ENCODE results near the gene FOXC2.

FOXC2 gene

GRCh38 chr16:86563469-86564345 lies 2.9 kb upstream of the FOXC2 start:
- Histone ChIP-seq H3K36me3 (ENCODE audit: control insufficient read depth in 4 of 4, insufficient read depth in 4 of 4, low read length in 3 of 4) (no peaks in the 10 kb centered on the region), H3K4me1 (ENCODE audit: control extremely low read depth in 1 of 4, control insufficient read depth in 4 of 4, insufficient read depth in 4 of 4, low read length in 3 of 4) (peaks cover 0 to 27% (median 11%) of the 10 kb centered on the region in 4 experiments), H3K9me3 (ENCODE audit: control extremely low read depth in 1 of 5, control insufficient read depth in 4 of 5, insufficient read depth in 2 of 5, low read depth in 1 of 5, low read length in 4 of 5) (no peaks in the 10 kb centered on the region), H3K27ac (ENCODE audit: insufficient read depth in 1 of 2, low read depth in 1 of 2, low read length in 2 of 2, poor library complexity in 1 of 2, severe bottlenecking in 2 of 2) (no peak overlapping the region), H3K4me3 (ENCODE audit: control insufficient read depth in 1 of 7, extremely low read depth in 1 of 7, insufficient read depth in 4 of 7, low read depth in 2 of 7, low read length in 6 of 7) (peak overlapping the region in 1 of 7 experiments; percentile 8), H3K27me3 (replicated peaks in 2 of 5; ENCODE audit: control insufficient read depth in 4 of 5, insufficient read depth in 5 of 5, low read length in 4 of 5) (peaks cover 12 to 73% (median 33%) of the 10 kb centered on the region in 5 experiments)
- POLR2A ChIA-PET: no interaction called here
- CTCF ChIA-PET: interaction anchor here (0.6 to 2.4 kb wide), 24 partner anchors 9 to 1073 kb away, joined by 3 to 20 read pairs (median 4); partner anchors contain the start of gene FOXL1
- peak; percentile 85 to 91 (median 86) for DNase-seq
- WGBS (ENCODE audit: insufficient coverage): under 1% methylated on average over 39 of the region's 41 CpGs

GRCh38 chr16:86565181-86565631 lies 1.4 kb upstream of the FOXC2 start:
- Histone ChIP-seq H3K36me3 (ENCODE audit: control insufficient read depth in 4 of 4, insufficient read depth in 4 of 4, low read length in 3 of 4) (no peaks in the 10 kb centered on the region), H3K9me3 (ENCODE audit: control extremely low read depth in 1 of 5, control insufficient read depth in 4 of 5, insufficient read depth in 2 of 5, low read depth in 1 of 5, low read length in 4 of 5) (no peaks in the 10 kb centered on the region), H3K4me1 (ENCODE audit: control extremely low read depth in 1 of 4, control insufficient read depth in 4 of 4, insufficient read depth in 4 of 4, low read length in 3 of 4) (peaks cover 0 to 27% (median 11%) of the 10 kb centered on the region in 4 experiments), H3K4me3 (ENCODE audit: control insufficient read depth in 1 of 7, extremely low read depth in 1 of 7, insufficient read depth in 4 of 7, low read depth in 2 of 7, low read length in 6 of 7) (no peak overlapping the region), H3K27me3 (replicated peaks in 2 of 5; ENCODE audit: control insufficient read depth in 4 of 5, insufficient read depth in 5 of 5, low read length in 4 of 5) (peaks cover 20 to 88% (median 44%) of the 10 kb centered on the region in 5 experiments), H3K27ac (ENCODE audit: insufficient read depth in 1 of 2, low read depth in 1 of 2, low read length in 2 of 2, poor library complexity in 1 of 2, severe bottlenecking in 2 of 2) (no peak overlapping the region)
- 59% methylated on average over 9 of the region's 16 CpGs for WGBS (ENCODE audit: insufficient coverage)
- POLR2A ChIA-PET: no interaction called here
- CTCF ChIA-PET: interaction anchor here (0.9 to 2.4 kb wide), 15 partner anchors 8 to 731 kb away, joined by 3 to 20 read pairs (median 4); partner anchors contain the start of gene FOXL1
- no peak for DNase-seq

GRCh38 chr16:86565644-86566511 lies 751 bp upstream of the FOXC2 start:
- peaks cover 25 to 93% (median 45%) of the 10 kb centered on the region in 5 experiments for H3K27me3 ChIP-seq (replicated peaks in 2 of 5; ENCODE audit: control insufficient read depth in 4 of 5, insufficient read depth in 5 of 5, low read length in 4 of 5)
- no peak overlapping the region for H3K27ac ChIP-seq (ENCODE audit: insufficient read depth in 1 of 2, low read depth in 1 of 2, low read length in 2 of 2, poor library complexity in 1 of 2, severe bottlenecking in 2 of 2)
- ChIA-PET CTCF (interaction anchor here (1.8 kb wide), 1 partner anchor 713 kb away, joined by 7 read pairs; no protein-coding TSS in a partner anchor), POLR2A (no interaction called here)
- H3K4me3 ChIP-seq (ENCODE audit: control insufficient read depth in 1 of 7, extremely low read depth in 1 of 7, insufficient read depth in 4 of 7, low read depth in 2 of 7, low read length in 6 of 7): no peak overlapping the region
- H3K4me1 ChIP-seq (ENCODE audit: control extremely low read depth in 1 of 4, control insufficient read depth in 4 of 4, insufficient read depth in 4 of 4, low read length in 3 of 4): peaks cover 0 to 27% (median 11%) of the 10 kb centered on the region in 4 experiments
- WGBS (ENCODE audit: insufficient coverage): 5% methylated on average over 40 of the region's 53 CpGs
- no peaks in the 10 kb centered on the region for H3K36me3 ChIP-seq (ENCODE audit: control insufficient read depth in 4 of 4, insufficient read depth in 4 of 4, low read length in 3 of 4)
- DNase-seq: no peak
- H3K9me3 ChIP-seq (ENCODE audit: control extremely low read depth in 1 of 5, control insufficient read depth in 4 of 5, insufficient read depth in 2 of 5, low read depth in 1 of 5, low read length in 4 of 5): no peaks in the 10 kb centered on the region

- H3K27me3 ChIP-seq (replicated peaks in 2 of 5; ENCODE audit: control insufficient read depth in 4 of 5, insufficient read depth in 5 of 5, low read length in 4 of 5): peaks cover 27 to 99% (median 42%) of the 10 kb centered on the region in 5 experiments
Observed at GRCh38 chr16:86566966-86567700, 504 bp downstream of the FOXC2 start.

GRCh38 chr16:86567701-86568581 lies 1.3 kb downstream of the FOXC2 start:
- Histone ChIP-seq H3K36me3 (ENCODE audit: control insufficient read depth in 4 of 4, insufficient read depth in 4 of 4, low read length in 3 of 4) (no peaks in the 10 kb centered on the region), H3K9me3 (ENCODE audit: control extremely low read depth in 1 of 5, control insufficient read depth in 4 of 5, insufficient read depth in 2 of 5, low read depth in 1 of 5, low read length in 4 of 5) (no peaks in the 10 kb centered on the region), H3K4me3 (ENCODE audit: control insufficient read depth in 1 of 7, extremely low read depth in 1 of 7, insufficient read depth in 4 of 7, low read depth in 2 of 7, low read length in 6 of 7) (no peak overlapping the region), H3K27ac (ENCODE audit: insufficient read depth in 1 of 2, low read depth in 1 of 2, low read length in 2 of 2, poor library complexity in 1 of 2, severe bottlenecking in 2 of 2) (no peak overlapping the region), H3K4me1 (ENCODE audit: control extremely low read depth in 1 of 4, control insufficient read depth in 4 of 4, insufficient read depth in 4 of 4, low read length in 3 of 4) (peaks cover 0 to 27% (median 11%) of the 10 kb centered on the region in 4 experiments), H3K27me3 (replicated peaks in 2 of 5; ENCODE audit: control insufficient read depth in 4 of 5, insufficient read depth in 5 of 5, low read length in 4 of 5) (peaks cover 27 to 100% (median 44%) of the 10 kb centered on the region in 5 experiments)
- 4% methylated on average over 82 of the region's 116 CpGs for WGBS (ENCODE audit: insufficient coverage)
- ChIA-PET CTCF (no interaction called here), POLR2A (no interaction called here)
- DNase-seq: no peak

More at GRCh38 chr16:86566966-86567700, 504 bp downstream of the FOXC2 start:
- POLR2A ChIA-PET: no interaction called here
- H3K9me3 ChIP-seq (ENCODE audit: control extremely low read depth in 1 of 5, control insufficient read depth in 4 of 5, insufficient read depth in 2 of 5, low read depth in 1 of 5, low read length in 4 of 5): no peaks in the 10 kb centered on the region
- peak in 1 of 3 donors; percentile 40 for DNase-seq
- 2% methylated on average over 66 of the region's 88 CpGs for WGBS (ENCODE audit: insufficient coverage)
- H3K27ac ChIP-seq (ENCODE audit: insufficient read depth in 1 of 2, low read depth in 1 of 2, low read length in 2 of 2, poor library complexity in 1 of 2, severe bottlenecking in 2 of 2): no peak overlapping the region
- peaks cover 0 to 27% (median 11%) of the 10 kb centered on the region in 4 experiments for H3K4me1 ChIP-seq (ENCODE audit: control extremely low read depth in 1 of 4, control insufficient read depth in 4 of 4, insufficient read depth in 4 of 4, low read length in 3 of 4)
- CTCF ChIA-PET: no interaction called here
- H3K4me3 ChIP-seq (ENCODE audit: control insufficient read depth in 1 of 7, extremely low read depth in 1 of 7, insufficient read depth in 4 of 7, low read depth in 2 of 7, low read length in 6 of 7): peak overlapping the region in 4 of 7 experiments; percentile 36 to 64 (median 43)
- H3K36me3 ChIP-seq (ENCODE audit: control insufficient read depth in 4 of 4, insufficient read depth in 4 of 4, low read length in 3 of 4): no peaks in the 10 kb centered on the region
